Right lobe of liver (tissue), 6 donors: ENCODE results near the gene SOX15. TPM values are rescaled to one million over a fixed set of nuclear protein-coding genes. Genes with fewer than 3 reads are reported as not detected.

Source experiments
- ATAC-seq, 4 donors: fragments of 200-7000 bp; cut with Tn5 transposase; one replicate each; pipeline ENCODE4 v1.9.1; 2020; ENCODE audit warnings: mild to moderate bottlenecking in 4 of 4, moderate library complexity in 4 of 4
- DNase-seq, 3 donors: peaks; one replicate each; pipeline ENCODE4 v3.0.0-alpha.2; 2020
- H3K27ac ChIP-seq, 3 donors: fragments of 200-600 bp; one replicate each; pipeline ENCODE4 v1.8.0; 2022
- H3K27me3 ChIP-seq, 2 donors: fragments of 200-600 bp; one replicate each; pipeline ENCODE4 v1.8.0; 2022
- H3K36me3 ChIP-seq, 4 donors: fragments of 200-600 bp; sonication (generic) in 1 of 4; one replicate each; pipeline versions ENCODE4 v1.5.1 to v1.8.0; 2017 to 2022; ENCODE audit warnings: control low read depth in 1 of 4
- H3K4me1 ChIP-seq, 4 donors: fragments of 200-600 bp; sonication (generic) in 1 of 4; one replicate each; pipeline versions ENCODE4 v1.5.1 to v1.8.0; 2017 to 2022; ENCODE audit warnings: control low read depth in 1 of 4
- H3K4me3 ChIP-seq, 3 donors: fragments of 200-600 bp; one replicate each; pipeline ENCODE4 v1.8.0; 2022
- H3K9me3 ChIP-seq, 4 donors: fragments of 200-600 bp; sonication (generic) in 1 of 4; one replicate each; pipeline versions ENCODE4 v1.5.1 to v1.8.0; 2017 to 2022; ENCODE audit warnings: control low read depth in 1 of 4
- POLR2A ChIP-seq: fragments of 450-650 bp; IDR thresholded peaks from one replicate; pipeline ENCODE4 v1.6.1; 2017; ENCODE audit warnings: antibody characterized with exemption, mild to moderate bottlenecking
- WGBS: methylation state at CpG from one replicate; pipeline ENCODE4 v1.1.6; 2018; ENCODE audit warnings: low coverage, low lambda C conversion rate; ENCODE audit not compliant: insufficient coverage; ENCODE audit errors: missing lambda C conversion rate; 5-methylcytosine and 5-hydroxymethylcytosine counted together
- intact Hi-C, 2 donors: fragments of 100-400 bp; cut with DNase I; formaldehyde crosslinking; loops; one replicate each; pipeline versions ENCODE4 v1.11.2 to v1.14.1; 2022
- total RNA-seq, 6 experiments: library from RNA; depleted of rRNA in 2 of 6; stranded (reverse); fragments of >200 nt in 2 of 6; fragmentation: NEBNext Ultra II Directional in 3 of 6; extraction: Animal tissue kit (Norgen Biotek cat#: 25700) in 3 of 6; gene quantifications; one replicate each; pipeline versions ENCODE4 v1.1.0 to v1.2.4, GENCODE V29; 2016 to 2023
- TF ChIP-seq, protein P1 (sequence below), 4 donors: fragments of 200-600 bp in 3 of 4; fragments of 450-650 bp in 1 of 4; IDR thresholded peaks; one replicate each; pipeline versions ENCODE4 v1.5.1 to v1.8.0; 2016 to 2022; ENCODE audit warnings: antibody characterized with exemption in 4 of 4, mild to moderate bottlenecking in 2 of 4
- donor health status: DM: no; HTN: yes; CAD: no.
- donor health status: DM: no; HTN: no; CAD: no.
- donor health status: DM: no; HTN: no; CAD: no.
- donor health status: DM: no; HTN: yes; CAD: no.
- donor health status: DM: no; HTN: yes; CAD: no.

The SOX15 gene
- total RNA-seq, 6 experiments from 2014 or later = not detected

DNA sequence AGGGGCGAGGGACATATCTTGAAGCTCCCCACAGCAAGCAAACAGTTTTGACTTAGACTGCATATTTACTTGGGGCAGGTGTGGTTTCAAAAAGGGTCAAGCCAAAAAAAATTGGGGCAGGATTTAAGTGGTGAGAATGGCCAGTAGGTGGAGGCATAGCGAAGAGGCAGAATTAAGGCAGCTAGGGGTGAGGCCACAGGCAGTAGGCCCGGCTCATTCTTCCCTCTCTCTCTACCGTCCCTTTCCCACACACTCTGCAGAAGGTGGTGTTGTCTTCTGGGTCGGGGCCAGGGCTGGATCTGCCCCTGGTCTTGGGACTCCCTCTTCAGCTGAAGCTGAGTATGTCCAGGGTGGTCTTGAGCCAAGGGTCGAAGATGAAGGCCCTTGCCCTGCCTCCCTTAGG is 42.6 kb upstream of the SOX15 start:
- peaks cover 0 to 47% (median 19%) of the 10 kb centered on the region in 4 donors for H3K4me1 ChIP-seq
- H3K36me3 ChIP-seq = no peaks in the 10 kb centered on the region
- ATAC-seq (peak; percentile 29 to 43 (median 32)), DNase-seq (peak in 2 of 3 donors; percentile 56 to 59)
- no peak for TF ChIP-seq POLR2A
- TF ChIP-seq, protein P1, sequence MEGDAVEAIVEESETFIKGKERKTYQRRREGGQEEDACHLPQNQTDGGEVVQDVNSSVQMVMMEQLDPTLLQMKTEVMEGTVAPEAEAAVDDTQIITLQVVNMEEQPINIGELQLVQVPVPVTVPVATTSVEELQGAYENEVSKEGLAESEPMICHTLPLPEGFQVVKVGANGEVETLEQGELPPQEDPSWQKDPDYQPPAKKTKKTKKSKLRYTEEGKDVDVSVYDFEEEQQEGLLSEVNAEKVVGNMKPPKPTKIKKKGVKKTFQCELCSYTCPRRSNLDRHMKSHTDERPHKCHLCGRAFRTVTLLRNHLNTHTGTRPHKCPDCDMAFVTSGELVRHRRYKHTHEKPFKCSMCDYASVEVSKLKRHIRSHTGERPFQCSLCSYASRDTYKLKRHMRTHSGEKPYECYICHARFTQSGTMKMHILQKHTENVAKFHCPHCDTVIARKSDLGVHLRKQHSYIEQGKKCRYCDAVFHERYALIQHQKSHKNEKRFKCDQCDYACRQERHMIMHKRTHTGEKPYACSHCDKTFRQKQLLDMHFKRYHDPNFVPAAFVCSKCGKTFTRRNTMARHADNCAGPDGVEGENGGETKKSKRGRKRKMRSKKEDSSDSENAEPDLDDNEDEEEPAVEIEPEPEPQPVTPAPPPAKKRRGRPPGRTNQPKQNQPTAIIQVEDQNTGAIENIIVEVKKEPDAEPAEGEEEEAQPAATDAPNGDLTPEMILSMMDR (IDR thresholded peaks at IDR 0.05) = peak; percentile 41 to 51 (median 44)
- 48% methylated on average over 6 of the region's 6 CpGs for WGBS
- H3K9me3 ChIP-seq = no peaks in the 10 kb centered on the region
- no peak overlapping the region for H3K4me3 ChIP-seq
- H3K27ac ChIP-seq = peak overlapping the region in 2 of 3 donors; percentile 77
- intact Hi-C loops = loop anchor here (10.0 kb wide), 1 partner anchor 52 kb away; the partner anchor contains the start of genes TP53 (in 2 of the 2) and WRAP53 (in 2 of the 2)
- H3K27me3 ChIP-seq = no peaks in the 10 kb centered on the region

DNA sequence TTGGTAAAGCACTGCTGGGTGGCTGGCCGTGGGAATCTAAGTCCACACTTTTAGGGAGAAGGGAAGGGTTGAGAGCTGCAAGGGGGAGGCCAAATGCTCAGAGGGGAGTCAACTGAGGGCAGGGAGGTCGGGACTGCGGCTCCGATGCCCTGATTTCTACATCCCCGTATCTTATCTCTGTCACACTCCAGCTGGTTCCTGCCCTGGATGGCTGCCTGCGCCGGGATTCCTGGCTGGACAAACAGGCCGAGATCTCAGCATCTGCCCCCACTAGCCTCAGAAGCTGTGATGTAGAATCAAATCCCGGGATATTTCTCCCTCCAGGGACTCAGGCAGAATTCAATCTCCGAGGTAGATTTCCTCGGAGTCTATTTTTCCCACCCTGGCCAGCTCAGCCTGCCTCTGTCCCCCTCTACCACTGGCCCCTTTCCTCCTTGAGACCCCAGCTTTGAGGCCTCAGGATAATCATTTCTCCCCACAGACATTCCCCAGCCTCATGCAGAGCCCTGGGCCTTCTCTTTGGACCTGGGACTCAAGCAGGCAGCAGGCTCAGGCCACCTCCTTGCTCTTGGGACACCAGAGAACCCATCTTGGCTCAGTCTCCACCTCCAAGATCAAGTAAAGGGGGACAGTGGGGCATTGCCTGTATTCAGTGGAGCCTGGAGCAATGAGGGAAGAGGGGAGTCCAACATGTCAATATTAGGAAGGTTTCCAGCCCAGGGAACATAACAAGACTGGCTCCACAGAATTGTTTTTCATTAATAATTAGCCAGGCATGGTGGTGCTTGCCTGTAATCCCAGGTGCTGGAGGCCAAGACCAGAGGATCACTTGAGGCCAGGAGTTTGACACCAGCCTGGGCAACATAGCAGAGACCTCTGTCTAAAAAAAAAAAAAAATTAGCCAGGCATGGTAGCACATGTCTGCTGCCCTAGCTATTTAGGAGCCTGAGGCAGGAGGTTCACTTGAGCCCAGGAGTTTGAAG is 41.8 kb upstream of the SOX15 start:
- Histone ChIP-seq H3K27ac (peak overlapping the region in 2 of 3 donors; percentile 77), H3K4me1 (peaks cover 0 to 48% (median 20%) of the 10 kb centered on the region in 4 donors), H3K27me3 (no peaks in the 10 kb centered on the region), H3K36me3 (no peaks in the 10 kb centered on the region), H3K9me3 (no peaks in the 10 kb centered on the region), H3K4me3 (peak overlapping the region in 1 of 3 donors; percentile 26)
- WGBS = 18% methylated on average over 4 of the region's 11 CpGs
- TF ChIP-seq, protein P1 (IDR thresholded peaks at IDR 0.05) = no peak
- no peak for TF ChIP-seq POLR2A
- peak; percentile 80 to 90 (median 88) for DNase-seq
- ATAC-seq = peak; percentile 37 to 57 (median 52)
- intact Hi-C loops = loop anchor here (10.0 kb wide), 1 partner anchor 53 kb away; the partner anchor contains the start of genes TP53 (in 2 of the 2) and WRAP53 (in 2 of the 2)

DNA sequence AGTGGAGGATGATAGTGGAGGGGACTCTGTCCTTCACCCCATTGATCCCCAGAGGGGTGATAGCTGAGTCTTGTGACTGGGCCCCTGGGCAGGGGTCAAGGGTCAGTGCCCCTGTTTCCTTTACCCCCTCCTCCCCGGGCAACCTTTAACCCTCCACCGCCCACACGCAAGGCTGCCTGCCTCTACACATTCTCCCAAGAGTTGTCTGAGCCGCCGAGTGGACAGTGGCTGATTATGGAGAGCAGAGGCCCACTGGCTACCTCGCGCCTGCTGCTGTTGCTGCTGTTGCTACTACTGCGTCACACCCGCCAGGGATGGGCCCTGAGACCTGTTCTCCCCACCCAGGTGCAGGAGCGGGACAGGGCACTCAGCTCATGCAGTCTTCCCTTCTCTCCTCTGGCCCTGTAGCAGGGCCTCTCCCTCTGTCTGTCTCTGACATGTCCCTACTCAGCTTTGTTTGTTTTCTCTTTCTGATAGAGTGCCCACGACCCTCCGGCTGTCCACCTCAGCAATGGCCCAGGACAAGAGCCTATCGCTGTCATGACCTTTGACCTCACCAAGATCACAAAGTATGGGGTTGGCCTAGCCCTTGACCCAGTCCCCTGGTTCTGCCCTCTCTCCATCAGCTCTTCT is 40.2 kb upstream of the SOX15 start, which contains the start of gene SHBG:
Gene SHBG (plus strand): TSS at position 197 of the 633 bp plus-strand sequence. CDS start 38 bp downstream, at position 235.
- H3K27me3 ChIP-seq = no peaks in the 10 kb centered on the region
- ATAC-seq (no peak), DNase-seq (peak in 1 of 3 donors; percentile 57)
- TF ChIP-seq, protein P1 (IDR thresholded peaks at IDR 0.05) = no peak
- WGBS = 20% methylated on average over 8 of the region's 13 CpGs
- H3K9me3 ChIP-seq = no peaks in the 10 kb centered on the region
- peak within 1 kb of the TSS in 1 of 3 donors; percentile 91 for H3K27ac ChIP-seq
- peaks cover 0 to 64% (median 24%) of the 10 kb centered on the region in 4 donors for H3K4me1 ChIP-seq
- H3K36me3 ChIP-seq = no peaks in the 10 kb centered on the region
- intact Hi-C loops = loop anchor here (10.0 kb wide), 1 partner anchor 55 kb away; the partner anchor contains the start of genes TP53 (in 2 of the 2) and WRAP53 (in 2 of the 2)
- H3K4me3 ChIP-seq = no peak within 1 kb of the TSS
